KG1 (cell line): ENCODE measurements around the gene MYO9B.

ENCODE experiments used
- DNase-seq: peaks from one replicate; lab custom pipeline; 2025; lab: John Stamatoyannopoulos, UW

MYO9B gene

GRCh38 chr19:17213334-17213733 lies 137.8 kb downstream of the MYO9B start:
- DNase-seq = no peak

- DNase-seq = no peak
Measured at GRCh38 chr19:17214508-17215126, 139.0 kb downstream of the MYO9B start.

GRCh38 chr19:17215127-17215971 lies 139.8 kb downstream of the MYO9B start, which contains the start of gene USE1:
Gene USE1 (plus strand): TSS chr19:17215357. CDS start chr19:17215406, 49 bp downstream.
- peak; percentile 62 for DNase-seq

DNA sequence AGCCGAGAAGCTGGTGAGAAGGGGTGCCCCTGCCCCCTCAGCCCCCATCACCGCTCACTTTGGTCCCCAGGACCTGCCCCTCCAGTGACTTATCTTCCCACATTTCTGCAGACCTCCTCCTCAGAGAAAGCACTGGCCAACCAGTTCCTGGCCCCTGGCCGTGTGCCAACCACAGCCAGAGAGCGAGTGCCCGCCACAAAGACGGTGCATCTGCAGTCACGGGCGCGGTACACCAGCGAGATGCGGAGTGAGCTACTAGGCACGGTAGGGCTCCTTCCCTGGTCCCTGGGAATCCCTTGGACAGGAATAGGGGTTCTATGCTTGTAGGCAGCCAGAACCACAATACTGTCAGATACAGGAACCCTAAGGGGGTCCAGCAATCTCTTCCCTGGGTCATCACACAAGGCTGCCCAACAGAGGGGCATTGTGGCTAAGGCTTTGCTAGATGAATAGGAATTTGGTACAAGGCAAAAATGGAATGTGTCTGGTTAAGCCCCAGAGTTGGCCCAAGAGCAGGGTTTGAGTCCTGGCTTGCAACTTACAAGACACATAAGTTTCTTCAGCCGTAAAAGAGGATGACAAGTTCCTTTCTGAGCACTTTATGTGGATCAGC lies 140.6 kb downstream of the MYO9B start:
- no peak for DNase-seq

- DNase-seq = no peak
Measured at GRCh38 chr19:17219286-17219685, 143.7 kb downstream of the MYO9B start.

DNA sequence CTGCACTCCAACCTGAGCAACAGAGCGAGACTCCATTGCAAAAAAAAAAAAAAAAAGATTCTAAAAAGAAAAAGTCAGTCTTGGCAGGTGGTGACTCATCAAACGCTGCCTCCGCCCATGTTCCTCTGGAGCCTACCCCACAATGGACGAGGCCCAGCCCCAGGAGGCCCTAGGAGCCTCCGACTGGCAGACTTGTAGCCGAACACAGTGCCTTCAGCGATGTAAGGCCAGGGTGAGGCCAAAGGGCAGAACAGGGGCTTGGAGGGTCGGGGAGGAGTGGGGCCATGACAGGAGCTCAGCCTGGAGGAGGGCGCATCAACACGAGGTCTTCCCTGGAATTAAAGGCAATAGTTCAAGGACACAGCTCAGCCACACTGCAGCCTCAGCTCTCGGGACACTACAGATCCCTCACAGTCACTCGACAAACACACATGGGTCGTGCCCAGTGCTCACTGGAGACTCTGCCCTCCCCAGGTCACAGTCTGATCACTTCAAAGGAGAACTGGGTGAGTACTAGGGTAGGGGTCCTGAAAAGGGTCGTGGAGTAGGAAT lies 144.7 kb downstream of the MYO9B start:
- no peak for DNase-seq

DNA sequence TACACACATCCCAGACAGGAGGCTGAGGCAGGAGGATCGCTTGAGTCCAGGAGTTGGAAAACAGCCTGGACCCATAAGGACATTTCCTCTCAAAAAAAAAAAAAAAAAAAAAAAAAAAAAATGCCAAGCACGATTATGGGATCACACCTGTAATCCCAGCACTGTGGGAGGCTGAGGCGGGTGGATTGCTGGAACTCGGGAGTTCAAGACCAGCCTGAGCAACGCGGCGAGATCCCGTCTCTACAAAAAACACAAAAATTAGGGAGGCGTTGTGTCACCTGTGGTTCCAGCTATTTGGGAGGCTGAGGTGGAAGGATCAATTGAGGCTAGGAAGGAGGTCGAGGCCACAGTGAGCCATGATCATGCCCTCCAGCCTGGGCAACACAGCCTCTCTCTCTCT lies 149.5 kb downstream of the MYO9B start:
- no peak for DNase-seq

- peak; percentile 97 for DNase-seq
Measured at GRCh38 chr19:17226002-17226933, 150.7 kb downstream of the MYO9B start, which contains the start of gene OCEL1. Gene OCEL1 (plus strand): TSS chr19:17226226. CDS start chr19:17226248, 22 bp downstream.

GRCh38 chr19:17227798-17228367 lies 152.3 kb downstream of the MYO9B start:
- DNase-seq = no peak

- DNase-seq = no peak
Measured at GRCh38 chr19:17229890-17230289, 154.3 kb downstream of the MYO9B start.

DNA sequence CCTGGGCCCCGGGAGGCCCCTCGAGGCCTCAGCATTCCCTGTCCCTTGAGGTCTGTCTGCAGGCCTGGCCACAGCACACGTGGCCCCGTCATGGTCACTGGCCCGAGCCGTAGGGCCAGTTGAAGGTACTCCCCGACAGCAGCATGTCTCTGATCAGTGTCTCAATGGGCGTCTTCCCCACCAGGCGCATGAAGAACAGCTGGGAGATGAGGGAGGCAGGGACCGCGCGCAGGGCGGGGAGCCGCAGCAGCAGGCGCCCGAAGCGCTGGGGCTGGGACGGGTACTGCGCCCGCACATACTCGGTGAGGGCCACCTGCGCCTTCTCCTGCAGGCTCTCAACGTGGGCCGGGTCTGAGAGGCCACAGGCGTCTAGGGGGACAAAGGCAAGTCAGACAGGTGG lies 156.7 kb downstream of the MYO9B start:
- no peak for DNase-seq

DNA sequence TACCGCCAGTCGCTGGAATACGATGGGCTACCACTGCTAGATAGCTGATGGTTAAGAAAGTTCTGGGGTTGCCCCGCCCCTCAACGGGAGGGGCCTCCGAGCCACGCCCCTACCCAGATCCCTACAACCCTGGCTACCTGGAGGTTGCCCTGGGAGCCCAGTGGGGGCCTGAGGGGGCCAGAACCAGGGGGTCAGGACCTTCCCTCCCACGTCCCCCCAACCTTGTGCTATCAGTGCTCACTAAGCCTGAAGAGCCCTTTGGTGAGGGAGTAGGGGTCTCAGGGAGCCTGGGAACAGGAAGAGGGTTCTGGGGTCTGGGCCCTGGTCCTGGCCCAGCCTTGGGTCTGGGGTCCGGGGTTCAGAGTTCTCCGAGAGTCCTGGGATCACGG lies 159.3 kb downstream of the MYO9B start:
- DNase-seq = peak; percentile 22

GRCh38 chr19:17235300-17235970 lies 159.9 kb downstream of the MYO9B start:
- peak; percentile 29 for DNase-seq

GRCh38 chr19:17235971-17236777 lies 160.6 kb downstream of the MYO9B start:
- DNase-seq = no peak

- DNase-seq = no peak
Measured at GRCh38 chr19:17236811-17237543, 161.4 kb downstream of the MYO9B start.

DNA sequence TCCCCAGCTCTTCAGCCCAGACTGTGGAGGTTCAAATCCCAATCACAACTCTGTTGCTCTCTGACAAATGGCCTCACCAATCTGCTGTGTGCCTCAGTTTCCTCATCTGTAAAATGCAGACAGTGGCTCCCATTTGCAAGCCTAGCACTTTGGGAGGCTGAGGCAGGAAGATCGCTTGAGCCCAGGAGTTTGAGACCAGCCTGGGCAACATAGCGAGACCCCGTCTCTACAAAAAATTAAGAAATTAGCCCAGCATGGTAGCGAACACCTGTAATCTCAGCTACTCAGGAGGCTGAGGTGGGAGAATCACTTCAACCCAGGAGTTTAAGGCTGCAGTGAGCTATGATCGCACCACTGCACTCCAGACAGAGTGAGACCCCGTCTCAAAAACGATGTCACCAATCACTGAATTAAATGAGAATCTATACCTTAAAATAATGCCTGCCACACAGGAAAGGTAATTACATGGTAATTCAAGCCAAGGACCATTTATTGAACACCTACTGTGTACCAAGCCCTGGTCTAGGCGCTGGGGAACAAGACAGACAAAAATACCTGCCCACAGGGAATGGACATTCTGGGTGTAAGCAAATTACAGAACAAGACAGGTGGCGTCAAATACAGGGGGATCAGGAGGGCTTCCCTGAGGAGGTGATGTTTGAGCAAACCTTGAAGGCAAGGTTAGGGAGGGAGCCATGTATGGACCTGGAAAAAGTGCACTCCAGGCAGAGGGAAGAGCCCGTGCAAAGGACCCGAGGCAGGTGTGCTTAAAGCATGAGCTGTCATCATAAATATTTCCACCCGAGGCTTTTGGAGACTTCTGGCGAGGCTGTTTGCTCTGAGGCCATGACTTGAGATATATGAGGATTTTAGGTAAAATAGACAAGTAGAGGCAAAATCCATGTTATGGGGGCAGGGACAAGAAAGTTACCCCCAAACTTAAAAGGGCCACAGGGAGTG lies 162.4 kb downstream of the MYO9B start:
- no peak for DNase-seq

GRCh38 chr19:17240062-17240752 lies 164.6 kb downstream of the MYO9B start:
- DNase-seq = no peak
